Activated T-helper 1 cell treated with anti-CD3 and anti-CD28 coated beads, Interleukin-12 subunit alpha, Interleukin-12 subunit beta, Interleukin-2, Interleukin-4 antibody, amounts not matched to agents 30 ng/mL and 10 ng/mL and 1 ng/mL, durations not matched to agents 14 hours and 24 hours and 36 hours (primary cell): Measurements from ENCODE around the gene TWIST1. TPM values are rescaled to one million over a fixed set of nuclear protein-coding genes. Genes with fewer than 3 reads are reported as not detected.

Experiments used
- DNase-seq: peaks from one replicate; pipeline ENCODE4 v3.0.0; 2021; ENCODE audit warnings: low spot score
- H3K27ac Mint-ChIP-seq: one replicate; pipeline ENCODE4 v1.8.0; 2021; ENCODE audit warnings: mild to moderate bottlenecking, mixed read lengths
- H3K27me3 Mint-ChIP-seq: one replicate; pipeline ENCODE4 v1.8.0; 2022; ENCODE audit warnings: mild to moderate bottlenecking, moderate library complexity, mixed read lengths; ENCODE audit not compliant: insufficient read depth
- H3K36me3 Mint-ChIP-seq: one replicate; pipeline ENCODE4 v1.8.0; 2021; ENCODE audit warnings: low read depth, mixed read lengths
- H3K4me1 Mint-ChIP-seq: one replicate; pipeline ENCODE4 v1.8.0; 2021; ENCODE audit warnings: low read depth, mixed read lengths
- H3K4me3 Mint-ChIP-seq: one replicate; pipeline ENCODE4 v1.8.0; 2021; ENCODE audit warnings: mild to moderate bottlenecking, moderate library complexity, mixed read lengths
- H3K9me3 Mint-ChIP-seq: one replicate; pipeline ENCODE4 v1.8.0; 2021; ENCODE audit warnings: mixed read lengths
- intact Hi-C: fragments of 100-400 bp; cut with micrococcal nuclease; formaldehyde crosslinking; loops from one replicate; pipeline ENCODE4 v1.15.1; 2024
- total RNA-seq: library from RNA; stranded (reverse); gene quantifications from 2 replicates; pipeline ENCODE4 v1.2.3, GENCODE V29; 2022

The TWIST1 gene
- total RNA-seq: 5.6 and 8.1 TPM in 2 replicates

DNA sequence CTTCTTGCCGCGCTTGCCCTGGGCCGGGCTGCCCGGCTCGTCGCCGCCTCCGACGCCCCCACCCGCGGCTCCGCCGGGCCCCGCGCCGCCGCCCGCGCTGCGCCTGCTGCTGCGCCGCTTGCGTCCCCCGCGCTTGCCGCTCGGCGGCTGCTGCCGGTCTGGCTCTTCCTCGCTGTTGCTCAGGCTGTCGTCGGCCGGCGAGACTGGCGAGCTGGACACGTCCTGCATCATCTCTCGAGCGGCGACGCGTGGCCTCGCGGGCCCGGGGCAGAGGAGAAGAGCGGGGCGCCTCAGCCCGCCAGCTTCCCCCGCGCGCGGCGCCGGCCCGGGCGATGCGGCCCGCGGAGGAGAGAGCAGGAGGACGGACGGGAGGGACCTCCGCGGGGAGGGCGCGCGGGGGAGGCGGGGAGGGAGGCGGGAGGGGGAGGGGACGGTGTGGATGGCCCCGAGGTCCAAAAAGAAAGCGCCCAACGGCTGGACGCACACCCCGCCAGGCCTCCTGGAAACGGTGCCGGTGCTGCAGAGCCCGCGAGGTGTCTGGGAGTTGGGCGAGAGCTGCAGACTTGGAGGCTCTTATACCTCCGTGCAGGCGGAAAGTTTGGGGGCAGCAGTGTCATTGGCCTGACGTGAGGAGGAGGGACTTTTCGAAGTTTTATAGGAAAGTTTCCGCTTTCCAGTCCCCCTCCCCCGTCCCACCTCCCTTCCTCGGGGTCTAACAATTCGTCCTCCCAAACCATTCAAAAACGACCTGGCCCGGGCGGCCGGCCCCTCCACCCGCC lies at the start of gene TWIST1:
TSS of gene TWIST1 (minus strand) at position 546 of the 779 bp plus-strand sequence. CDS start at position 231, 315 bp downstream.
- intact Hi-C loops: loop anchor here (1.0 to 10.0 kb wide), 3 partner anchors 28 to 372 kb away; partner anchors contain the start of gene FERD3L
- H3K27ac Mint-ChIP-seq: no peak within 1 kb of the TSS
- no peaks in the 10 kb centered on the region for H3K9me3 Mint-ChIP-seq
- DNase-seq: no peak
- H3K4me3 Mint-ChIP-seq: peak within 1 kb of the TSS; percentile 71
- peaks cover 65% of the 10 kb centered on the region for H3K27me3 Mint-ChIP-seq
- no peaks in the 10 kb centered on the region for H3K4me1 Mint-ChIP-seq
- no peaks in the 10 kb centered on the region for H3K36me3 Mint-ChIP-seq

DNA sequence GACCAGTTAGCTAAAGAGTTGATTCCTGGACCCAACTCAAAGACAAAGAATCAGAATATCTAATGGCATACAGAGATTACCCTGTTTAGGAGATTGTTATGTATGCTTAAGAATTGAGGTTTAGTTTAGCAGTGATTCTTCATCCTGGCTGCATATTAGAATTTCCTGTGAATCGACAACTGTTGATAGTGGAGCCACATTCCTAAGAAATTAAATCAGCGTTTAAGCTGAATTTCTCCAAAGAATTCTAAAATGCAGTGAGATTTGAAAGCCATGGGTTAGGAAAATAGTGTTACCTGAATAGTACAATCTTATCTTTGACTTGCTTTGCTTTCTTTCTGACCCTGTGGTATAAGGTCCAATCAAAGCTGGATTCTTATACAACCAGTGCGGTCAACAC lies 44.2 kb upstream of the TWIST1 start:
- no peaks in the 10 kb centered on the region for H3K9me3 Mint-ChIP-seq
- no peaks in the 10 kb centered on the region for H3K27me3 Mint-ChIP-seq
- no peaks in the 10 kb centered on the region for H3K36me3 Mint-ChIP-seq
- no peak overlapping the region for H3K27ac Mint-ChIP-seq
- H3K4me1 Mint-ChIP-seq: no peaks in the 10 kb centered on the region
- no peak overlapping the region for H3K4me3 Mint-ChIP-seq
- intact Hi-C loops: no loop called here
- DNase-seq: no peak

DNA sequence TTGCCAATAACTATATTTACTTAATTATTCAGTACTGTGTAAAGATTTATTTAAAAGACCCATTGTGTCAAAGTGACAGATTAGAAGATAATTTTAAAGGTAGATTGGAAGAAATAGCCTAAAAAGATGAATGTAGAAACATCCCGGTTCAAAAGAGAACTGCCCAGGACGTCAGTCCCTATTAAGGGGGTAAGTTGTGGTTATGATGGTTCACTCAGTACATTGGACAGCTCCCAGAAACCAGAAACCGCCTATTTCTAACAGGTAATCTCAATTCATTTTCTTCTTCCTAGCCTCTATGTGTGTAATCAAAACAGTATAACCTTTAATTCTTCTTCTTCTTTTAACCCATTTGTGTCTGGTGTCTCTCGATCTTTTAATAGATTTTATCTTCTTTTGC lies 29.3 kb upstream of the TWIST1 start:
- no peak overlapping the region for H3K4me3 Mint-ChIP-seq
- H3K9me3 Mint-ChIP-seq: no peaks in the 10 kb centered on the region
- H3K27me3 Mint-ChIP-seq: peaks cover 21% of the 10 kb centered on the region
- intact Hi-C loops: no loop called here
- DNase-seq: no peak
- no peaks in the 10 kb centered on the region for H3K4me1 Mint-ChIP-seq
- H3K36me3 Mint-ChIP-seq: no peaks in the 10 kb centered on the region
- H3K27ac Mint-ChIP-seq: no peak overlapping the region

DNA sequence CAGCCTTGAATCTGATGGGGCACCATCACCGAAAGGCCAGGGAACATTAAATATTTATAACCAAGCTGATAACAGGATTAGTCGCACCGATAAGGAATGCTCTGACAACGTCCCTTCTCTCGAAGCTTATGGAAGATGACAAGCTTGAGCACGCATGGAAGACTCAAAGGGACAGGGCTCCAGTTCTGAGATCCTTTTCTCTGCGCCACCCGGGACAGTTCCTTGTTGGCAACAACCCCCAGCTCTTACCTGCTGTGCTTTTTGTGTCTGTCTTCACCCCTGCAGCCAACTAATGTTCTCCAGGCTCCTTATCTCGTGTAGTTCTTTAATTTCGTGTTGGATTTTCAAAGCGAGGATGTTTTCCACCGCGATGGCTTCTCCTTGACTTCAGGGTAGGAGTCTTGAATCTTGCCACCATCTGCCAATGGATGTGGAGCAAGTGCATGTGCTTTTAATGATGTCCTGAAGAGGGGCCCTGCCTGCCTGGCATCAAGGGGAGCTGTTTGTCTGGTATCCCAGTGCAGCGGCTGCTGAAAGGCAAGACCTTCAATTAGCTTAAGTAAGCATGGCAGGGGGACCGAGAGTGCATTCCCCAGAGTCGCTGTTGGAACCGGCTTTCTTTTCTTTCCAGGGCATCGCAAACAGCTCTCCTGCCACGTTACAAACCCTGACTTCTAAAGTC lies 28.1 kb upstream of the TWIST1 start:
- Mint-ChIP-seq H3K36me3 (no peaks in the 10 kb centered on the region), H3K27ac (no peak overlapping the region), H3K27me3 (peaks cover 21% of the 10 kb centered on the region), H3K4me1 (no peaks in the 10 kb centered on the region), H3K4me3 (no peak overlapping the region), H3K9me3 (no peaks in the 10 kb centered on the region)
- intact Hi-C loops: loop anchor here (1.0 to 2.0 kb wide), 2 partner anchors 28 to 39 kb away; partner anchors contain the start of gene TWIST1
- DNase-seq: no peak

DNA sequence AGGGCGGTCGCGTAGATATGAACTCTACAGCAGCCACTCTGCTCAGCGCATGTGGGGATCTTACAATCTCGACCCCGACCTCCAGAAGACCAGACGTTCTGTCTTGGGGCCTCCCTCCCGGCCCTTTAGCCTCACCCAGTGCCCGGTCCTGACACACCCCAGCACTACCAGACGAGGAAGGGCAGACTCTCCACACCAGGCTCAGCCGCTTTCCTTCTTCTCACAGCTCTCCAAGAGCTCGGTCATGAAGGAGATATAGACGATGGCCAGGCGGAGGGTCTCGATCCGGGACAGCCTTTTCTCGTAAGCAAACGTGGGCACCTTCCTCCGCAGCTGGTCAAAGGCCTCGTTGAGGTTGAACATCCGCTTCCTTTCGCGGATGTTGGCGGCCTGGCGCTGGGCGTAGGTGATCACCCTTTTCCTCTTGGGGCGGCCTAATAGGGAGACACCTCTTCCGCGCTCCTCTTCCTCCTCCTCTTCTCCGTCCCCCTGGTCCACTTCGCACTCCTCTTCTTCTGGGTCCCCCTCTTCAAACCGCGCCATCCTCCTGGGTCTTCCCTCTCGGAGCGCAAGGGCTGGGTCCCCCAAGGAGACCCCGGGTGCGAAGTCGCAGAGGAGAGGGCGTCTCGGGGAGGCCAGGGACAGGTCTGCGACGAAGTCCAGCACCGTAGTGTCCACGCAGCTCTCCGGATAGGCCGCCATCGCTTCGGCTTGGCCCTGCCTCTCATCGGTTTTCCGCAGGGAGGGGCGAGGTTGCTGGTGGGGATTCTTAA lies 27.4 kb upstream of the TWIST1 start, which contains the start of gene FERD3L:
TSS of gene FERD3L (minus strand) at position 761 of the 773 bp plus-strand sequence. CDS start at position 702, 59 bp downstream.
- no peak within 1 kb of the TSS for H3K27ac Mint-ChIP-seq
- peaks cover 21% of the 10 kb centered on the region for H3K27me3 Mint-ChIP-seq
- intact Hi-C loops: loop anchor here (1.0 to 2.0 kb wide), 2 partner anchors 28 to 38 kb away; partner anchors contain the start of gene TWIST1

DNA sequence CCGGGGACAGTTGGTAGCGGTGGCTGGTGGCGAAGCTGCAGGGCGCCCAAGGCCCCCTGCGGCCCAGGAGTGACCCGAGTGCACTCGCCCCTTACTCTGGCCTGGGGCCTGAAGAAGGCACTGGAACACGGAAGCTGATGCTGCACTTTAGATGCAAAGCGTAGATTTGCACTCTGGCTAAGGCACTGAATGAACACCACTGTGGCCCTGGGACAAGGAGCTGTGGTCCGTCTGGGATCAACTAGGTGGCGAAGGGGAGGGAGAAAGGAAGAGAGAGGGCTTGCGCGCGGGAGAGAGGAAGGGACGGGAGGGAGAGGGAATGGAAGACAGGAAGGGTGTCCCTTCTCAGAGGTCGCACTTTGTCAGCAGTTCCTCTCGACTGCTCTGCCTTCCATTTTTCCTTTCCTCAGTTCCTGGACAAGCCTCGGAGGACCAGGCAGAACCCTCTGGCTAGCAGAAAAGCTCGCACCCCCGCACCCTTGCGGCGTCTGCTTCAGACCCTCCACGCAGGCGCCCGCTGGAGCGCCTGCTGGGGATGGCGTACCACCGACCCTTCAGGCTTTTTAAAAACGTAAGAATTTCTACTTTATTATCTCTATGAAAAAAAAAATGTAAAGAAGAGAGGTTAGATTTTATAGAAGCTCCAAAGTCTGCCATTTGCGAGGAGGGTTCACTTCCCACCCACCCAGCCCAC lies 26.6 kb upstream of the TWIST1 start:
- H3K27me3 Mint-ChIP-seq: peaks cover 21% of the 10 kb centered on the region
- no peaks in the 10 kb centered on the region for H3K36me3 Mint-ChIP-seq
- H3K27ac Mint-ChIP-seq: no peak overlapping the region
- intact Hi-C loops: loop anchor here (2.0 kb wide), 1 partner anchor 37 kb away; no protein-coding TSS in a partner anchor
- H3K4me1 Mint-ChIP-seq: no peaks in the 10 kb centered on the region
- H3K4me3 Mint-ChIP-seq: no peak overlapping the region
- no peak for DNase-seq
- no peaks in the 10 kb centered on the region for H3K9me3 Mint-ChIP-seq

More for the DNA sequence above, 27.4 kb upstream of the TWIST1 start, which contains the start of gene FERD3L:
- Mint-ChIP-seq H3K4me1 (no peaks in the 10 kb centered on the region), H3K36me3 (no peaks in the 10 kb centered on the region), H3K9me3 (no peaks in the 10 kb centered on the region), H3K4me3 (no peak within 1 kb of the TSS)
- DNase-seq: no peak

DNA sequence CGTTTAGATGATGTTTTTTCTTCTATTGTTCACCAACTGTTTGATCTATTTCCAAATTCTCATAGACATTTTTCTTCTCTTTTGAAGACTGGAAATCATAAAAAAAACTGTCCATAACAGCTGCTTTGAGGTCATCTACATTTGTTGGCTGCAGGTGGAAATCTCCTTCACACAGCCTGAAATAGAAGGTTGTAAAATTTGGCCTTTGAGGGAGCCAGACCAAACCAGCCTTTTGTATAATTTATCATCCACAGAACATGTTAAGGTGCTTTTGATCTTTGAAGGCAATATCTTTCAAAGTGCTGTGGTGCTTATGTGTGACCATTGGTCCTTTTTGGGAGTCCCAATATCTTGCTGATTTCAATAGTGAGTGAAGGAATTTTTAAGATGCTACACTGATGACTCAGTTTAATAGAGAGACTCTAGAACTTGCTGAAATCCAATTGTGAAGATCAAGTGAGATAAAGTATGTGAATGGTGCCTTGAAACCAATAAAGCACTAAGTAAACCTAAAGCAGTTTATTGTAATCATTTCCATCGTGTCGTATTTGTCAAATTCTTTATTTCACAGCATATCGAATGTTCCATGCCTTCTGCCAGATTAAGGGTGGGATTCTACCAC lies 22.4 kb upstream of the TWIST1 start:
- intact Hi-C loops: no loop called here
- no peaks in the 10 kb centered on the region for H3K4me1 Mint-ChIP-seq
- H3K27me3 Mint-ChIP-seq: peaks cover 17% of the 10 kb centered on the region
- DNase-seq: no peak
- no peak overlapping the region for H3K27ac Mint-ChIP-seq
- H3K36me3 Mint-ChIP-seq: no peaks in the 10 kb centered on the region
- H3K4me3 Mint-ChIP-seq: no peak overlapping the region
- no peaks in the 10 kb centered on the region for H3K9me3 Mint-ChIP-seq

DNA sequence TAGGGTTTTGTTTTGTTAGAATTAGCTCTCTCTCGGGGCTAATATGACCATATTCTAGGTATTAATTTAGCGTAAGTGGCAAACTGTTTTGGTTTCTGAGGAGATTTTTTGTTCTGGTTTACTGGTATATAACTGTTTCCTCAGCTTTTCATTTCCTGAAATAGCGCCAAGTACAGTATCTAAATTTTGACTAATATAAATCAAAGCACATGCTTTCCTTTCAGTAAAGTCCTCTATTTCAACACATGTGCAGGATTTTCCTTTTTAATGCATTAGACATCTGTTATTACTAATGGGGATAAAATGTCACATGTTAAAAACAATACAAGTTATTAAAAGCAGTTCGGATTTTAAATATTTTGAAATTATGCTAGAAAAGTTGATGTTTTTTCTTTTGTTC lies 16.4 kb upstream of the TWIST1 start:
- intact Hi-C loops: no loop called here
- no peaks in the 10 kb centered on the region for H3K27me3 Mint-ChIP-seq

DNA sequence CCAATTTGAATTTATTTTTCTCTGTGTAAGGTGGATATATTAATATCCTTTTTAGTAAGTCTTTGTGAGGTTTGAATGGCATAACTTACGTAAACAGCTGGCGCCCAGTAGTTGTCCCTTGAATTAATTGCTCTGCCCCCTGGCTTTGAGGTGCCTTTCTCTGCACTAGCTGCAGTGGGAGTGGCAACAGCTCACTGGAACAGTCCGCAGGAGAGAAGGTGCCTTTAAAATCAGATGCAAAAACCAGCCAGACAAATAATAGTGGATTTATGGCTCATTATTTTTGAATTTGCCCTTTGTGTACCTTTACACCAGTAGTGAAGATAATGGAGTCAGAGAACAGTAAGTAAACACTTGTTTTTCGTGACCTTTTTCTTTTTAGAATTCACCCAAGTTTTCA lies 16.0 kb upstream of the TWIST1 start:
- Mint-ChIP-seq H3K27me3 (no peaks in the 10 kb centered on the region), H3K36me3 (no peaks in the 10 kb centered on the region), H3K27ac (no peak overlapping the region), H3K4me3 (no peak overlapping the region), H3K9me3 (no peaks in the 10 kb centered on the region), H3K4me1 (no peaks in the 10 kb centered on the region)
- no peak for DNase-seq
- intact Hi-C loops: no loop called here

More for the DNA sequence above, 16.4 kb upstream of the TWIST1 start:
- Mint-ChIP-seq H3K4me3 (no peak overlapping the region), H3K27ac (no peak overlapping the region), H3K9me3 (no peaks in the 10 kb centered on the region), H3K4me1 (no peaks in the 10 kb centered on the region), H3K36me3 (no peaks in the 10 kb centered on the region)
- no peak for DNase-seq

DNA sequence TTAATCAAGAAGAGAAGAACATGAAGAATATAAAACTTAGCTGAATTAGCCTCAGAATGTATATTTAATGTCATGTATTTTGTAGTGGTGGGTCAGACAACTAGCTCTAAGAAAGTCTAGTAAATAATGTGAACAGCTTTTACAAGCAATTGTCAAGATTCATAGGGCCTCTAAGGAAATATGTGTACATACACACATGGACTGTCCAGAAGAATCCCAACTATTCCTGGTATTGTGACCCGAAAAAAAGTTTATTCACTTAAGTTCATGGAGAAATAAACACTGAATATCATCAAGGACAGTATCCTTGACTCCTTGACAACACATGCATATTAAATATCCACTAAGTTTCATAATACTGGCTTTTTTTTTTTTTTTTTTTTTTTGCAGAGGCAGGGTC lies 11.4 kb upstream of the TWIST1 start:
- no peak for DNase-seq
- H3K27me3 Mint-ChIP-seq: peaks cover 4% of the 10 kb centered on the region
- intact Hi-C loops: no loop called here
- no peaks in the 10 kb centered on the region for H3K4me1 Mint-ChIP-seq
- no peak overlapping the region for H3K4me3 Mint-ChIP-seq
- no peak overlapping the region for H3K27ac Mint-ChIP-seq
- H3K9me3 Mint-ChIP-seq: no peaks in the 10 kb centered on the region
- no peaks in the 10 kb centered on the region for H3K36me3 Mint-ChIP-seq

DNA sequence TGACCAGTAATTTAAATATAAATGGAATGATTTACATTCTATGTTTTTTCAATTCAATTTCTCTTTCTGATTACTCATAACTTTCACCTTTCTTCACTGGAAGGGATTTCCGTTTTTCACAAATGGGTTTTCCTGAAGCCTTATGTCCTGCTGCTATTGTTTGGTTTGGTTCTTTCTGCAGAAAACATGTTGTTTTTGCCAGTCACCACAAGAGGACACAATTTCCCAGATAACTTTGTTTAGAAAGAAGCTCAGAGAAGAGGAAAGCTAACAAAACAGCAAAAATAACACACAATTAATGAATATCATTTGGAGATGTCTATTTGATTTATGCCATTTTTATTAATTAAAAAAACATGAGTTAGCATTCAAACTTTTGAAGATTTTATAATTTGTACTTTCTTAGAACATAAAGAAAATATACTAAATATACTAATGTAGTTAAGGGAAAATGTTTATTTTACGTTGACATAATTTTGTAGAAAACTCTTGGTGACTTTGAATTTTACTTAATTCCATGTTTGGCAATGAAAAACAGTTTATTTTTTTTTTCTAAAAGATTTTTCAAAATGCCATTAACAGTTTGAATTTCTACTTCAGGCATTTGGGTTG lies 4.6 kb upstream of the TWIST1 start:
- H3K4me3 Mint-ChIP-seq: no peak overlapping the region
- intact Hi-C loops: loop anchor here (2.0 to 5.0 kb wide), 2 partner anchors 15 to 545 kb away; no protein-coding TSS in a partner anchor

More for the DNA sequence above, 4.6 kb upstream of the TWIST1 start:
- H3K4me1 Mint-ChIP-seq: no peaks in the 10 kb centered on the region
- peaks cover 38% of the 10 kb centered on the region for H3K27me3 Mint-ChIP-seq
- no peak overlapping the region for H3K27ac Mint-ChIP-seq
- no peak for DNase-seq
- no peaks in the 10 kb centered on the region for H3K36me3 Mint-ChIP-seq
- H3K9me3 Mint-ChIP-seq: no peaks in the 10 kb centered on the region
